WTC11 (cell line): ENCODE measurements around the gene OR51D1. TPM values are rescaled to one million over a fixed set of nuclear protein-coding genes. Genes with fewer than 3 reads are reported as not detected.

Experiments
- ATAC-seq: fragments of 200-7000 bp; cut with Tn5 transposase; 2 replicates; pipeline ENCODE4 v1.10.0; 2021; ENCODE audit warnings: mild to moderate bottlenecking, moderate library complexity
- CTCF ChIA-PET: fragments of 300-600 bp; sonication (Branson Sonifier 250); formaldehyde crosslinking; loops from one replicate; lab custom pipeline; 2021; ENCODE audit warnings: antibody characterized with exemption; lab: Charles Lee
- POLR2A ChIA-PET: fragments of 350-600 bp; sonication (Branson Sonifier 250); formaldehyde crosslinking; loops from one replicate; lab custom pipeline; 2021; ENCODE audit warnings: antibody characterized with exemption; lab: Charles Lee
- DNase-seq: peaks from one replicate; pipeline ENCODE4 v3.0.0; 2021; ENCODE audit warnings: low spot score
- H3K27ac Mint-ChIP-seq: 2 replicates; pipeline ENCODE4 v1.8.0; 2021; ENCODE audit warnings: mixed read lengths
- H3K27me3 Mint-ChIP-seq: 2 replicates; pipeline ENCODE4 v1.8.0; 2021; ENCODE audit warnings: low read depth, mild to moderate bottlenecking, moderate library complexity, mixed read lengths
- H3K36me3 Mint-ChIP-seq: 2 replicates; pipeline ENCODE4 v1.8.0; 2021; ENCODE audit warnings: mixed read lengths
- H3K4me1 Mint-ChIP-seq: 2 replicates; pipeline ENCODE4 v1.8.0; 2022; ENCODE audit warnings: mixed read lengths
- H3K4me3 Mint-ChIP-seq: 2 replicates; pipeline ENCODE4 v1.8.0; 2021; ENCODE audit warnings: mild to moderate bottlenecking, moderate library complexity, mixed read lengths
- H3K9me3 Mint-ChIP-seq: 2 replicates; pipeline ENCODE4 v1.8.0; 2021; ENCODE audit warnings: mixed read lengths
- ARID4B ChIP-seq: sonication (generic); formaldehyde crosslinking; IDR thresholded peaks from 2 replicates; pipeline ENCODE4 v1.8.0; 2023; ENCODE audit warnings: missing genetic modification reagents, mild to moderate bottlenecking, borderline replicate concordance
- ATF6 ChIP-seq: sonication (generic); formaldehyde crosslinking; IDR thresholded peaks from 2 replicates; pipeline ENCODE4 v1.8.1; 2023; ENCODE audit warnings: mild to moderate bottlenecking, missing genetic modification reagents
- CREB1 ChIP-seq: sonication (generic); formaldehyde crosslinking; IDR thresholded peaks from 2 replicates; pipeline ENCODE4 v1.8.0; 2023; ENCODE audit warnings: mild to moderate bottlenecking, missing genetic modification reagents
- ELF4 ChIP-seq: sonication (generic); formaldehyde crosslinking; IDR thresholded peaks from 2 replicates; pipeline ENCODE4 v1.8.1; 2022; ENCODE audit warnings: low read depth, mild to moderate bottlenecking, moderate library complexity, missing genetic modification reagents
- EMX1 ChIP-seq: fragments of 250-450 bp; sonication (Bioruptor Pico); IDR thresholded peaks from 2 replicates; pipeline ENCODE4 v1.8.0; 2021; ENCODE audit warnings: mild to moderate bottlenecking
- ETV6 ChIP-seq: sonication (generic); formaldehyde crosslinking; IDR thresholded peaks from 2 replicates; pipeline ENCODE4 v1.8.1; 2022; ENCODE audit warnings: mild to moderate bottlenecking, missing genetic modification reagents
- FOXK1 ChIP-seq: sonication (generic); formaldehyde crosslinking; IDR thresholded peaks from 2 replicates; pipeline ENCODE4 v1.8.0; 2022; ENCODE audit warnings: mild to moderate bottlenecking, moderate library complexity, missing genetic modification reagents
- GRHL2 ChIP-seq: fragments of 250-450 bp; sonication (Bioruptor Pico); IDR thresholded peaks from 2 replicates; pipeline ENCODE4 v1.8.0; 2022; ENCODE audit warnings: mild to moderate bottlenecking, moderate library complexity; ENCODE audit not compliant: insufficient replicate concordance, severe bottlenecking
- JAZF1 ChIP-seq: fragments of 250-450 bp; sonication (Bioruptor Pico); IDR thresholded peaks from 2 replicates; pipeline ENCODE4 v1.9.0; 2021; ENCODE audit warnings: moderate library complexity, mild to moderate bottlenecking, inconsistent platforms
- NFYB ChIP-seq: sonication (generic); formaldehyde crosslinking; conservative IDR thresholded peaks from 2 replicates; pipeline ENCODE4 v1.8.0; 2022; ENCODE audit warnings: low read depth, missing genetic modification reagents
- NR2C2 ChIP-seq: sonication (generic); formaldehyde crosslinking; IDR thresholded peaks from 2 replicates; pipeline ENCODE4 v1.8.0; 2022; ENCODE audit warnings: mild to moderate bottlenecking, missing genetic modification reagents
- SP1 ChIP-seq: sonication (generic); formaldehyde crosslinking; conservative IDR thresholded peaks from 2 replicates; pipeline ENCODE4 v1.8.1; 2022; ENCODE audit warnings: missing genetic modification reagents
- total RNA-seq: library from RNA; stranded (reverse); gene quantifications from 3 replicates; pipeline ENCODE4 v1.2.3, GENCODE V29; 2021
- TF ChIP-seq, protein P1 (sequence below): sonication (generic); formaldehyde crosslinking; IDR thresholded peaks from 2 replicates; pipeline ENCODE4 v1.8.0; 2023; ENCODE audit warnings: mild to moderate bottlenecking, missing genetic modification reagents

Gene OR51D1
- total RNA-seq, 1 experiment from 2014 or later = not detected

DNA sequence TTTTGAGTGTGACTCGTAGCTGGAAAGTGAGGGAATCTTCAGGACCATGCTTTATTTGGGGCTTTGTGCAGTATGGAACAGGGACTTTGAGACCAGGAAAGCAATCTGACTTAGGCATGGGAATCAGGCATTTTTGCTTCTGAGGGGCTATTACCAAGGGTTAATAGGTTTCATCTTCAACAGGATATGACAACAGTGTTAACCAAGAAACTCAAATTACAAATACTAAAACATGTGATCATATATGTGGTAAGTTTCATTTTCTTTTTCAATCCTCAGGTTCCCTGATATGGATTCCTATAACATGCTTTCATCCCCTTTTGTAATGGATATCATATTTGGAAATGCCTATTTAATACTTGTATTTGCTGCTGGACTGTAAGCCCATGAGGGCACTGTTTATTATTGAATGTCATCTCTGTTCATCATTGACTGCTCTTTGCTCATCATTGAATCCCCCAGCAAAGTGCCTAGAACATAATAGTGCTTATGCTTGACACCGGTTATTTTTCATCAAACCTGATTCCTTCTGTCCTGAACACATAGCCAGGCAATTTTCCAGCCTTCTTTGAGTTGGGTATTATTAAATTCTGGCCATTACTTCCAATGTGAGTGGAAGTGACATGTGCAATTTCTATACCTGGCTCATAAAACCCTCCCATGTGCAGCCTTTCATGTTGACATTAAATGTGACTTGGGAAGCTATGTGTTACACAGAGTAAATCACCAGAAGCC is 17.5 kb downstream of the OR51D1 start:
- TF ChIP-seq, protein P1, sequence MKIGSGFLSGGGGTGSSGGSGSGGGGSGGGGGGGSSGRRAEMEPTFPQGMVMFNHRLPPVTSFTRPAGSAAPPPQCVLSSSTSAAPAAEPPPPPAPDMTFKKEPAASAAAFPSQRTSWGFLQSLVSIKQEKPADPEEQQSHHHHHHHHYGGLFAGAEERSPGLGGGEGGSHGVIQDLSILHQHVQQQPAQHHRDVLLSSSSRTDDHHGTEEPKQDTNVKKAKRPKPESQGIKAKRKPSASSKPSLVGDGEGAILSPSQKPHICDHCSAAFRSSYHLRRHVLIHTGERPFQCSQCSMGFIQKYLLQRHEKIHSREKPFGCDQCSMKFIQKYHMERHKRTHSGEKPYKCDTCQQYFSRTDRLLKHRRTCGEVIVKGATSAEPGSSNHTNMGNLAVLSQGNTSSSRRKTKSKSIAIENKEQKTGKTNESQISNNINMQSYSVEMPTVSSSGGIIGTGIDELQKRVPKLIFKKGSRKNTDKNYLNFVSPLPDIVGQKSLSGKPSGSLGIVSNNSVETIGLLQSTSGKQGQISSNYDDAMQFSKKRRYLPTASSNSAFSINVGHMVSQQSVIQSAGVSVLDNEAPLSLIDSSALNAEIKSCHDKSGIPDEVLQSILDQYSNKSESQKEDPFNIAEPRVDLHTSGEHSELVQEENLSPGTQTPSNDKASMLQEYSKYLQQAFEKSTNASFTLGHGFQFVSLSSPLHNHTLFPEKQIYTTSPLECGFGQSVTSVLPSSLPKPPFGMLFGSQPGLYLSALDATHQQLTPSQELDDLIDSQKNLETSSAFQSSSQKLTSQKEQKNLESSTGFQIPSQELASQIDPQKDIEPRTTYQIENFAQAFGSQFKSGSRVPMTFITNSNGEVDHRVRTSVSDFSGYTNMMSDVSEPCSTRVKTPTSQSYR (CRISPR knock-in tag) = no peak
- TF ChIP-seq NR2C2 (CRISPR knock-in tag) = no peak
- TF ChIP-seq NFYB (CRISPR knock-in tag) = no peak
- TF ChIP-seq, all 79 proteins: peak for 0
- no peak overlapping the region for H3K27ac Mint-ChIP-seq
- ATAC-seq (no peak), DNase-seq (no peak)
- no peak overlapping the region for H3K4me3 Mint-ChIP-seq
- ChIA-PET CTCF (no interaction called here), POLR2A (no interaction called here)
- no peaks in the 10 kb centered on the region; the same call in 1 of the 2 replicates for H3K9me3 Mint-ChIP-seq
- H3K4me1 Mint-ChIP-seq = peaks cover 3% of the 10 kb centered on the region; the same call in 1 of the 2 replicates
- no peaks in the 10 kb centered on the region for H3K36me3 Mint-ChIP-seq
- peaks cover 3% of the 10 kb centered on the region; the same call in 1 of the 2 replicates for H3K27me3 Mint-ChIP-seq

DNA sequence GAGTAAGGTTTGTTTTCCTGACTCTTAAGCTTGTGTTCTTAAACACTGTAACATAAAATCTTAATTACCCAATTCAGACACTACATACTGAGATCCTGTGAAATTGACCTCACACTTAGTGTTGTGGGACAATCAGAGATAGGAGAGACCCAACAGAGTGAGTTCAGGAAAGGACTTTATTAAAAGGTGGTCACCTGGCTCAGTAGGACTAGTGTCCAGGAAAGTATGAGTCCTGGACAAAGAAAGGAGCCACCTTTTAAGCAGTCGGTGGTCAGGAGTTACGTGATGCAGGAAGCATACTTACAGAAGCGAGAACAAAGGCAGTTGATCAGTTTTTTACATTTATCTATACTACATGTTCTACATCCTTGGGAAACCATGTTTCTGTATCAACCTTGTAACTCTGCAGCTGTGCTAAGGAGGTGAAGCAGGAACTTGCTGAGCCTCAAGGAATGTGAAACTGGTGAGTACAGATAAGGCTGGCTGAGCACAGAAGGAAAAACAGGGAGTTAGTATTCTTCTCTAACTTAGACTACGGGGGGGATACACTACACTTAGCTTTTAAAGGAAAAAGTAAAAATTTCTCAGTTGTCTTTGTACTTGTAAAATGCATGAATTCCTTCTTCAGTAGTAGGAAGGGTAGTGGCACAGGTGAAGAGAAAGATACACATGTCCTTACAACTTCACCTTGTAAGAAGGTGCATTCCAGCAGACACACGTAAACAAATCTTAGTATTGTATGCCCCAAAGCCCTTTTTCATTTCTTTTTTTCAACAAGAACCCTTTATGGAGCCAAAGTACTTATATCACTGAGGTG is 21.6 kb downstream of the OR51D1 start:
- POLR2A ChIA-PET = no interaction called here
- H3K4me1 Mint-ChIP-seq = peaks cover 16% of the 10 kb centered on the region
- H3K36me3 Mint-ChIP-seq = no peaks in the 10 kb centered on the region
- H3K9me3 Mint-ChIP-seq = no peaks in the 10 kb centered on the region
- no peak for TF ChIP-seq ETV6 (CRISPR knock-in tag)
- no peak for TF ChIP-seq EMX1
- TF ChIP-seq ATF6 (CRISPR knock-in tag) = no peak
- TF ChIP-seq GRHL2 (CRISPR knock-in tag) = no peak
- TF ChIP-seq ELF4 (CRISPR knock-in tag) = no peak
- TF ChIP-seq FOXK1 (CRISPR knock-in tag) = no peak
- no peak for TF ChIP-seq CREB1 (CRISPR knock-in tag)
- TF ChIP-seq SP1 (CRISPR knock-in tag) = no peak
- no peak for TF ChIP-seq ARID4B (CRISPR knock-in tag)
- no peak for TF ChIP-seq JAZF1
- CTCF ChIA-PET = no interaction called here
- H3K27ac Mint-ChIP-seq = no peak overlapping the region
- ATAC-seq (no peak), DNase-seq (no peak)
- no peak overlapping the region for H3K4me3 Mint-ChIP-seq
- peaks cover 3% of the 10 kb centered on the region; the same call in 1 of the 2 replicates for H3K27me3 Mint-ChIP-seq
